GM19025 (cell line): ENCODE results near the gene PPP6C.

Source experiments
- ATAC-seq: cut with Tn5 transposase; IDR thresholded peaks from one replicate; pipeline ENCODE4 v1.9.1; 2021; ENCODE audit warnings: mild to moderate bottlenecking, low read depth, moderate library complexity; ENCODE audit not compliant: unreplicated experiment

Gene PPP6C

GRCh38 chr9:125103021-125103420 is 86.6 kb downstream of the PPP6C start:
- ATAC-seq: no peak

DNA sequence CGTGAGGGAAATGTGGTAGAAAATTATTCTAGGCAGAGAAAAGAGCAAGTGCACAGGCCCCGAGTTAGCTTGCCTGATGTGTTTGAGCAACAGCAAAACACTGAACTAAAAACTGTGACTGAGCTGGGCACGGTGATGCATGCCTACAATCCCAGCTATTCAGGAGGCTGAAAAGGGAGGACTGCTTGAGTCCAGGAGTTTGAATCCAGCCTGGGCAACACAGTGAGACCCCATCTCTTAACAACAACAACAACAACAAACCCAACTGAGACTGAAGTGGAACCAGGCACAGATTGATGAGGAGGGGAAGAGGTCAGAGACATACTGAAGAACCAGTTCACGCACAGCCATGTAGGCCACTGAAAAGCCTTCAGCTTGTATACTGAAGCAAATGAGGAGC is 88.8 kb downstream of the PPP6C start:
- ATAC-seq: no peak

DNA sequence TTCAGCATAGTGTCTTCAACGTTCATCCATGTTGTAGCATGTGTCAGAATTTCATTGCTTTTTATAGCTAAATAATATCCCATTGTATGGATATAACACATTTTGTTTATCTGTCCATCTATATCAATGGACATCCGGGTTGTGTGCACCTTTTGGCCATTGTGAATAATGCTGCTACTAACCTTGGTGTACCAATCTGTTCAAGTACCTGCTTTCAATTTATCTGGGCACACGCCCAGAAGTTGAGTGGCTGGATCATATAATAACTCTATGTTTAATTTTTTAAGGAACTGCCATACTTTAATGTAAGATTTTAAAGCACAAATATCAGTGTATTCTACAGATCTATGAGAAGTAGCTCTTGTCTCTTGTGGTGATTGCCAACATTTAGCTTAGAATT is 89.8 kb downstream of the PPP6C start:
- no peak for ATAC-seq
